Smooth muscle cell of the brain vasculature (primary cell): ENCODE measurements around the gene ATG101.

Experiments used
- DNase-seq: peaks from one replicate; pipeline ENCODE4 v3.0.0-alpha.2; 2012; ENCODE audit warnings: low read depth, low spot score

The ATG101 gene

DNA sequence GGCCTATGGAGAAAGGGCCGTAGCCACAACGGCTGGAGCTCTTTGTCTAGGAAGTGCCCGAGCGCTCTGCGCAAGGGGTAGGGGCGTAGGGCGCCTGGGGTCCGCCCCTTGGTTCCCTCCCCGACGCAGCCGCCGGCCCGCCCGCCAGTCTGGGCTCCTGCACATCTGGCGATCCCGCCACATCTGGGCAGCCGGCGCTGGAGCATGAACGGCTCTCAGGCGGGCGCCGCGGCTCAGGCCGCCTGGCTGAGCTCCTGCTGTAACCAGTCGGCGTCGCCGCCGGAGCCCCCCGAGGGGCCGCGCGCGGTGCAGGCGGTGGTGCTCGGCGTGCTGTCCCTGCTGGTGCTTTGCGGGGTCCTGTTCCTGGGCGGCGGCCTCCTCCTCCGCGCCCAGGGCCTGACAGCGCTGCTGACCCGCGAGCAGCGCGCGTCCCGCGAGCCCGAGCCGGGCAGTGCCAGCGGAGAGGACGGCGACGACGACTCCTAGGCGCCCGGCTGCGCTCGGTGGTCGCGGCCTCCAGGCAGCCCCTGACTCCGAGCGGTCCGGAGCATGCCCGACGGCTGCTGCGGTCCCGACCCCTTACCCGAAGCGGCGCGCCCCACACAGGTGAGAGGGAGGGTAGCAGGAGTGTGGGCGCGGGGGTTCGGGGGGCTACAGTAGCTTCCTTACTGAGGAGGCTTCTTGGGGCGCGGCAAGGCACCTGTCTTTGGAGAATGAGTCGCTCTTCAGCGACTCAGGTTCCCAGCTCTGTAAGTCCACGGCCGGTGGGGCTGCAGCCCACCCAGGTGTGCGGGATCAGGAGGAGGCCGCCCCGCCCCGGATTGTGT, 10.0 kb downstream of the ATG101 start, which contains the start of gene SMIM41:
SMIM41 (plus strand) TSS at position 129 of the 827 bp plus-strand sequence; CDS start at position 205, 76 bp downstream.
- no peak for DNase-seq

DNA sequence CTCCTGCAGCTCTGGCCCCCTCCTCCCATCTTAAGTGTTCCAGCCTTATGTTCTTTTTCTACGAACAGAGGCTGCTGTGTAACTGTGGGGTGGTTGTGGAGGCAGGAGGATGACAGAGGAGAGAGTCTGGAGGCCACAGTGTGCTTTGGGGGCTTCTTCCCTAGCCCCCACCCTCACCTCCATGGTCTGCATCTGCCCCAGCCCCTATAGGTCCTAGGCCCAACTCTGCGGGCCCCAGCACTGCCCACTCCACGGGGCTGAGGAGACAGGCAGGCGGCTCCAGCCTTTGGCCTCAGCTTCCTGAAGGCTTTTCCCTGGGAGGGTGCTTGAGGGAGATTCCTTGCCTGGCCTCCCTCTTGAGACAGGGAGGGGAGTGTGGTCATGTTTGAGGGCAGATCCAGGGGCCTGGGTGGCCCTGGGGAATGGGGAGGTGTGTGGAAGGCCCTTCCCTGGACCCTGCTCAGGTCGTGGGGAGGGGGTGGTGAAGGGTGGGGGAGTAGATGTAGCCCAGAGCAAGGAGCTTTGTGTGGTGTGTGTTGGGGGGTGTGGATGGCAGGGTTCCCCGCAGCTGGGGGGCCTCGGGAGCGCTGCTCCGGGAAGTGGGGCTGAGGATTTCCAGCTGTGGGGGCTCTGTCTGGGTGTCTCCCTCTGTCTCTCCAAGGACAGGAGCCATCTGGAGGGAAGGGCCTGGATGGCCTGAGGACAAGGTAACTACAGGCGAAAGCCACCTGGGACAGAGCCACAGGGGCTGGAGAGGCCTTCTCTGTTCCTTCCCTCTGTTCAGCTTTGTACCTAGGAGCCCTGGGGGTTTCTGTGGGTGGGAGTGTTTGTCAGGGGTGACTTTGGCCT, 10.8 kb downstream of the ATG101 start:
- DNase-seq = no peak

DNA sequence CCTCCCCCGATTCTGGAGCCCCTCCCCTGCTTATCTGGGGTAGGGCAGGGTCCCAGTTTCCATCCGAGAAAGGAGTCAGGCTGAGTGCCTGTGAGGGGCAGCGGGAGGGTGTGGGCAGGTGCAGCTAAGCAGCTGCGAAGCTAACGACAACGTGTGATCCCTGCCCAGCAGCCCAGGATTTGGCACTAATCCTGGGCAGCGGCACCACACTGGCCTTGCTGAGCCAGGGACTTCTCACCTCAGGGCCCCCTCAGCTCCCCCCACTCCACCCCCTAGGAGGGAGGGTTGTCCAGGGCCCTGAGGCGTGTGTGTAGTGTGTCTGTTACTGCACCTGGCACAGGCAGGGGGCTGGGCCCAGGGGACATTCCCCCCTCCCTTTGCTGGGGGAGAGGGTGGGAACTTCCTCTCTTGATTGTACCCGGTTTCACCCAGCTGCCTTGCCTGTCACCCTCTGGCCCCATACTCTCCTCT, 11.5 kb downstream of the ATG101 start:
- DNase-seq = no peak

DNA sequence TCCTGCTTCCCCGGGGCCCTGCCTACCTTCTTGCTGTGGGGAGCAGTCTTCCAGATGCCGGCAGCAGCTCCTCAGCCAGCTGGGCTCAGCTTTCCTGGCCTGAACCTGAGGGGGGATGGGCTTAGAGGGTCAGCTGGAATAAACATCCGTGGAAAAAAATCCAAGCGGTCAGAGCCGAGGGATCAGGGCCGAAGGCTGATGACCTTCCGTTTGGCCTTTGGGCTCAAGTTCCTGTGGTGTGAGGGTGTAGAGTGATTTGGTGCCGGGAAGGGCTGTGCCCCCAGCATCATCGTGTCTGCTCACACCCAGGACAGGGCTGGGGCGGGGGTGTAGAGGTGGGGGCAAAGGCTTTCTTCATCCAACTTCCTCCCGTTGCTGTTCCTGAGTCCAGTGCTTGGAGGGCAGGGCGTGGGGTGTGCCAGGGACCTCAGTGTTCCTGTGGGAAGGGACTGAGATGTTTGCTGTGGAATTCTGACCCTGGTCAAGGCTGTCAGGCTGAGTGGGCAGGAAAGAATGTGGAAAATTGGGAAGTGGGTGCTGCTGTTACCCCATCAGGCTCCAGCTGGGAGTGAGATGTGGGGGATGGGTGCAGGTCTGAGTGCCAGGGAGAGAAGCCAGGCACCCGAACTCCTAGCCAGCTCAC, 12.4 kb downstream of the ATG101 start:
- no peak for DNase-seq

DNA sequence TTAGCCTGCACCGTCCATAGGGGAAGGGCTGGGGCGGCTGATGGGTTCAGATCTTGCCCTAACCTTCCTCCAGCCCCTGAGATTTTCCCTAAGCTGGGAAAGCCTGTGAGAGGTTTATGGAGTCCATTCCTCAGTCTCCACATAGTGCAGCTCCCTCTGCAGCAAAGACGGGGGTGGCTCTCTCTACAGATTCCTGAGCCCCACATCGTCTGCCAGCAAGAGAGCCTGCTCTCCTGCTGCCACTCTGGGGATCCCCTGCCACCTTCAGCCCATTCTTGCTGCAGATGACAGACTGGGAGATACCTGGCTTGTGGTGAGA, 12.8 kb downstream of the ATG101 start:
- DNase-seq = no peak

DNA sequence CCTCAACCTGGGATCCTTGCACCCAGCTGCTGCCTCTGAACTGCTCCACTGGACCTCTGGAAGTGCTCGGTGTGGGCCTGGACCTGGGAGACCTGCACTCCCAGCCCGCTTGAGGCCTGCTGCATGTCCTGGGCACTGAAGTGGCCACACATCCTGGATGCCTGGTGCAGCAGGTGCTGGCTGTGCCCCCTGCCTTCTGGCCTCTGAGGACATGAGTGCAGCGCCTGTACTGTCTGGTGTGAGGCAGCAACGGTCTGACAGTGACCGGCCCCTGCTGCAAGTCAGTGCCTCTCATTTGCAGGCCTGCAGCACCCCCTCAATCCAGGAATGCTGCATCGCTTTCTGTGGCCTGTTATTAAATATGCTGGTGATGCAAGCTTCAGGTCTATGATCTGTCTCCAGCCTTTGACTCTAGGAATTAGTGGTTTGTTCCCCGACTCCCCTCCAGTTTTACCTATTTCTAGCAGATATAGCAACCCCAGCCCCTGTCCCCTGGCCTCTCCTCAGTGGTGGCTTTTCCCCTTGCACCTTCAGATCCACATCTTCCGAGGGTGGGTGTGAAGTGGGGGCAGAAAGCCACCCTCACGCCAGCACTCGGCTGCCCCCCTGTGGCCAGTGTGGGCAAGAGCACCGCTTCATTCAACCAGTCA, 13.3 kb downstream of the ATG101 start:
- no peak for DNase-seq

DNA sequence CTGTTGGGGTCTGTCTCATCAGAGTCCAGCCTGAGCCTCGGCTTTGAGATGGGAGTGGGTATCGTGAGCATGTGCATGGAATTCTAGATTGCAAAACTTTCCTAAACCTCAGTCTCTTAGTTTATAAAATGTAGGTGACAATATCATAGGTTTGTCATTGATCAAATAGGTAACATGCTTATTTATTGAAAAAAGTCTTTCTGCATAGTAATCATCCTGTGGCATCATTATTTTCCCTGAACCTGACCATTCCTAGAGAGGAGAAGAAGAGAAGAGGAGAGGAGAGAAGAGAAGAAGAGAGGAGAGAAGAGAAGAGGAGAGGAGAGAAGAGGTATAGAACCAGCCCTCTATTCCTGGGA, 13.8 kb downstream of the ATG101 start:
- DNase-seq = no peak

DNA sequence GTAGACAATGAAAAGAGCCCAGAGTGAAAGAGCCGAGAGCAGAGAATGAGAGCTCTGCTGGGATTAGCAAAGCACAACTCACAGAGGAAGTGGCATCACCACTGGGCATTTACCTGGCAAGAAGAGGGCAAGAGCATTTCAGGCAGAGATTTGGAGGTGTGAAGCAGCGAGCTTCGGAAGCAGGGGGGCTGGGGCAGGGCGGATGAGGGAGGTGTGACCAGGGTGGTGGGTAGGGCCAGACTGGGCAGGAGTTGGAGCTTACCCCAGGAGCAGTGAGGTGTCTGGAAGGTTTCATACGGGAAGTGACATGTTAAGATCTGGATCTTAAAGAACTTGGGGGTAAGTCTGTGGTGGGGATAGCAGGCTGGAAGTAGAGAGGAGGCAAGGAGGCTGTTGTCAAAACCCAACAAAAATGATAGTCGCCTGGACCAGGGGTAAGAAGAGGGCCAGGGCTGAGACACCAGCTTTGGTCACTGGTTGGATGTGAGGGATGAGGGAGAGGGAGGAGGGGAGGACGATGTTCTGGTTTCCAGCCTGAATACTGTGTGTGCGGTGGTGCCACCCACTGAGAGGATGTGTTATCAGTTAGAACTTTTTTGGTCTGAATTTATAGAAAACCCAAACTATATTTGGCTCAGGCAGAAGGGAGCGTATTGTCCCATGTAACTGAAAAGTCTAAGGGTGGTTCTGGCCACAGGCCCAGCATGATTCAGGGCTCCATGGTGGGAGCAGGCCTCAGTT, 14.9 kb downstream of the ATG101 start:
- no peak for DNase-seq

DNA sequence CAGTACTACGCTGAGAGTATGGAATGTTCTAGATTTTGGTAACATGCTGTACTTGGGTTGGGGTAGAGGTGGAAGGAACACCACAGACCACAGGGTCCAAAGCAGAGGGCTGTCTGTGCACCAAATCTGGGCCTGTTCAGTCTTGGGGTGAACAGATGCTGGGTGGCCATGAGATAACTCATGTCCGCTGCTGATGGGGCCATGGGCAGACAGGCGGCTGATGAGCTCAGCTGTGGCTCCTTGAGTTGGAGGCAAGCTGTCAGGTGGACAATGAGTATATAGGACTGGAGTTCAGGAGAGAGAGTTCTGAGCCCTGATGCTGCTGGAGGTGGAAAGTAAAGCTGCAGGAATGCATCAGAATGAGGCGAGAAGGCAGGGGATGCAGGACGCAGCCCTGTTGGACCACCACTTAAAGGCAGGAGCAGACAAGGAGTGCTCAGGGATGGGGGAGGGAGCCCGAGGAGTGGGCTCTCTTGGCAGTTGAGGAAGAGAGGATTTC, 16.0 kb downstream of the ATG101 start:
- DNase-seq = no peak

DNA sequence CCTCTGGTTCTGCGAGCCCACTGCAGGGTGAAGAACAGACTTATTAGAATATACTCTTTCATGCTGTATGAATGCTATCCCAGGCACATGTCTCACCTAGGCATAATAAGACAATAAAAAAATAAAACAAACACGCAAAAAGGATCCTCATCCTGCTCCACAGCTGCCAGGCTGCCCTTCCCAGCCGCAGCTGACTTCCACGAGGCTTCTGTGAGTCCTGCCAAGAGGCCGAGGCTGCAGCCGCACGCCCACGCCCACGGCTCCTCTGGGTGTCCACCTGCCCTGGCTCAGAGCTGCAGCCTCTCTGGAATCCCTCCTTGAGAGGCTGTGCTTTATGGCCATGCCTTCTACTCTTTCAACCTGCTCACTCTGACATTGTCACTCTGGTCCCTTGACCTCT, 16.6 kb downstream of the ATG101 start:
- no peak for DNase-seq

DNA sequence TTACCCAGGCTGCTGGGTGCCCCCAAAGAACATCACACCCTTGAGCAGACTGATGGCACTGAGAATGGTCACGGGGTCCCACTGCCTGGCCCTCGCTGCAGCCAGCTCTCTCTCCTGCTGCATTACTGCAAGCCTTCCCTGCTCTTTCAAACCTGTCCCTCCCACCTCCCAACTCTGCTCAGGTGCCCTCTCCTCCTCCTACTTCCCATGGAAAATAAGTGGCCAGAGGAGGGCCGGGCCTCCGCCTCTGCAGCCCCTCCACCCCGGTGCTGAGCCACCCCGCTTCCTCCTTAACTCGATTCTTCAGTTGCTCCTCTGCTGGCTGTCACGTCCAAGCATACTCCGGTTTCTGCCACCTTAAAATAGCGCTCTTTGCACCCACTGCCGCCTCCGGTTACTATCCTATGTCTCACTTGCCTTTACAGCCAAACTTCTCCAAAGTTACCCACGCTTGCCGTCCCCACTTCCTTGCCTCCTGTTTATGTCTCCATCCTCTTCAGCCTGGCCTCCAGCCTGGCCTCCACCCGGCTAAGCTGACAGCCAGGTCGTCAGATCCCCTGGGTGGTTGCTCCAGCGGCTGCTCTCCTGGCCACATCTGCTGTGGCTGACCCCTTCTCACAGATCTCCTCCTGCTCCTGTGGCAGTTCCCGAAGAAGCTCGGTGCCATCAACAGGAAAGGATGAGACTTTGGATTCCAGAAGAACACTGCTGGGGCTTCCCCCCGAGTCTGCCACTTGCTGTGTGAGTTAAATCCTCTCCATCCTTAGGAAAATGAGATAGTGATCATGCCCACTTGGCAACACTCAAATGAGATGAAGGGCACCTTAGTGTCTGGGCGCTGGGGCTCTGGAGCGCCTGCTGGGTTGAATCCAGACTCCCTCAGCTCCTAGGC, 17.4 kb downstream of the ATG101 start:
- DNase-seq = no peak

DNA sequence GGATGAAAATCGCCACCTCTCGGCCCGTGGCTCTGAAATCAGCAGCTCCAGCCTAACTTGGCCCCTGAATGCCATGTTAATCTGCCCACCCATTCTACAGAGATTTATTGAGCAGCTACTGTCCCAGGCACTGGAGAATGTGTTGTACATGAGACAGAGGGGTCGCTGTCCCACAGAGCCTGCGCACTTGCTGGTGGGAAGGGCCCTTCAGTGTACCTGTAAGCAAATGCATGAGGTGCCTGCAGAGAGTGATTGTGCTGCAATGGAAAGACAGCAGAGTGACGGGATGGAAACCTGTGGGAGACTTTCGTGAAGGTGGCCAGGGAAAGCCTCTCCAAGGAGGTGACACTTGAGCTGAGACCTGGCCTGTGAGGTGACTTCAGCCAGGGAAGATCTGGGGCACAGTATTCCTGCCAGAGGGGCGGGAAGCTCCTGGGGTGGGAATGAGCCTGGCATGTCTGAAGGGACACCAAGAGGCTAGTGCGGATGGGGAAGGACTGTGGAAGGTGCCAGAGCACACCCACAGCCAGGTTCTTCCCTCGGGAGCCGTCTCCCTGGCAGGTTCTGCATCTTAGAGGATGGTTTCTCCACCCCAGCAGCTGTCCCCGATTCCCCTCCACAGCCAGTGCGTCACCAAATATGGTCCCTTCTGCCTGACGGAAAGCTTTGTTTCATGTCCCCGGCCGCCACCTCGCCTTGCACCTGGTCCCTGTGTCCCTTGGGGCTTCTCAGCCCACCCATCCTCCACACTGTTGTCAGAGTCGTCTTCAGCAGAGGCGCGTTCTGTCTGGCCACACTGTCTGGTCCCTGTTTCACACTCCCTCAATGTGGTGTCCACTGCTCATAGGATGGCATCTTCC, 18.4 kb downstream of the ATG101 start:
- DNase-seq = no peak

DNA sequence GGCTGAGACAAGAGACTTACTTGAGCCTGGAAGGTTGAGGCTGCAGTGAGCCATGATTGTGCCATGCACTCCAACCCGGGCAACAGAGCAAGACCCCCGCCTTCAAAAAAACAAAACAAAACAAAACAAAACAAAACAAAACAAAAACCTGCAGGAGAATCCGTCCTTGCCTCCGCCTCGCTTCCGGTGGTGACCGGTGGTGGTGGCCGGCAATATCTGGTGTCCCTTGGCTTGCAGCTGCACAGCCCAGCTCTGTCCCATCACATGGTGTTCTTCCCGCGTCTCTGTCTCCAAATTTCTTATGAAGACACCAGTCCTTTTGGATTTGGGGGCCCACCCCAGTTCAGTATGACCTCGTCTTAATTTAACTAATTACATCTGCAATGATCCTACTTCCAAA, 19.7 kb downstream of the ATG101 start:
- DNase-seq = no peak

DNA sequence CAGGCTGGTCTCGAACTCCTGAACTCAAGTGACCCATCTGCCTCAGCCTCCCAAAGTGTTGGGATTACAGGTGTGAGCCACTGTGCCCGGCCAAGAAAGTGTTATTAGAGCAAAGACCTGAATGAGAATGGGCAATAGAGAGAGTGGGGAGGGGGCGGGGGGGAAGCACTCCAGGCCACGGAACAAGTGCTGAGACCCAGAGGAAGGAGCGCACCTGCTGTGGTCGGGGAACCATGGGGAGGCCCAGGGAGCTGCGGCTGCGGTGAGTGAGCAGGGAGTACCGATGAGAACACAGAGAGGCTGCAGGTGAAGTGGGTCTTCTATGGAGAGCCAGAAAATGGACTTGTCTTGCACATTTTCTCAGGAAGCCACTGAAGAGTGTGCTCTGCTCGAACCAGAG, 20.5 kb downstream of the ATG101 start:
- DNase-seq = no peak

DNA sequence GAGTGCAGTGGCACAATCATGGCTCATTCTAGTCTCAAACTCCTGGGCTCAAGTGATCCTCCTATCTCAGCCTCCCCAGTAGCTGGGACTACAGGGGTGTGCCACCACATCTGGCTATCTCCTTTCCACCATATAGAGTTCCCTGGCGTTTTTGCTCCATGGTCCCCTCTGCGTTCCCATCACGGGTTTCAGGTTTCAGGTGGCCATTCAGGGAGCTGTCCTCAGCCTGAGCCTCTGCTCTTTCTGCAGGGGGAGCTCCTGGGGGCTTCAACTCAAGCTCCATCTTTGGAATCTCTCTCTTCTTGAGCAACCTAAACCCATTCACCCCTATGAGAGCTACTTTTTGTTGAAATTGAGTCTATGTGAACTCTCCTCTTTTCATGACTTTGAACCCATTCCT, 21.3 kb downstream of the ATG101 start:
- no peak for DNase-seq

DNA sequence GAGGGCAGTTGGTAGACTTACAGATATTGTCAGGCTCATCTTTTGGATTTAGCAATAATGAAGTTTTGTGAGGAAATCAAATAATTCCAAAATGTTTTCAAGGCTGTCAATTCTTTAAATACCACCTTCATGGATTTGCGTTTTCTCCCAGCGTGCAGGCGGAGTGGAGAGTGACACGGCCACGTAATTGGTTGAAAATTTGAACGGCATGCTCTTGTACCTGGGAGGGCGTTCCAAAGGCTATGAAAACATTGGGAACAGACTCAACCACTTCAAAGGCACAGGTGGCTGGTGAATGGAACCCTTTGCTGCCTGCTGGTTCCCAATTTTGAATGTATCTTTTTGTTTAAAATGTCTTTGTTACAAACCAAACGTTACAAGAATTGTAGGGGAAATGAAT, 22.1 kb downstream of the ATG101 start:
- no peak for DNase-seq

DNA sequence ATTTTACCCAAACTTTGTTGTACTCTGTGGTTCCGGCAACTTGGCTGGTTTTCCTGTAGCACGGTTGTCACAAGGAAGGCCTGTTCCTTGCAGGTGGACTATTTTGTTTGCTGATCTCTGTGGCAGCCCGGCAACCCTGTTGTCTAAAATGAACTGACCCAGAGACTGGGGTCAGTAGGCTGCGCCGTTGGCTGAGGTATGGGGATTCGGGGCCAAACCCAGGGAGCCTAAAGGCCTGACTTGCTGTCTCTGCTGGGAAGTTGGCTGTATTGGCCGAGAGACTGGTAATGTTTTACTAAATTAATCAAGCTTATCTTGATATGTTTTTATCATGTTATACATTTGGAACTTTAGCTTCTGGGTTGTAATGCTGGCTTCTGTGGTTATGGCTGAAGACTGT, 23.6 kb downstream of the ATG101 start:
- DNase-seq = no peak

DNA sequence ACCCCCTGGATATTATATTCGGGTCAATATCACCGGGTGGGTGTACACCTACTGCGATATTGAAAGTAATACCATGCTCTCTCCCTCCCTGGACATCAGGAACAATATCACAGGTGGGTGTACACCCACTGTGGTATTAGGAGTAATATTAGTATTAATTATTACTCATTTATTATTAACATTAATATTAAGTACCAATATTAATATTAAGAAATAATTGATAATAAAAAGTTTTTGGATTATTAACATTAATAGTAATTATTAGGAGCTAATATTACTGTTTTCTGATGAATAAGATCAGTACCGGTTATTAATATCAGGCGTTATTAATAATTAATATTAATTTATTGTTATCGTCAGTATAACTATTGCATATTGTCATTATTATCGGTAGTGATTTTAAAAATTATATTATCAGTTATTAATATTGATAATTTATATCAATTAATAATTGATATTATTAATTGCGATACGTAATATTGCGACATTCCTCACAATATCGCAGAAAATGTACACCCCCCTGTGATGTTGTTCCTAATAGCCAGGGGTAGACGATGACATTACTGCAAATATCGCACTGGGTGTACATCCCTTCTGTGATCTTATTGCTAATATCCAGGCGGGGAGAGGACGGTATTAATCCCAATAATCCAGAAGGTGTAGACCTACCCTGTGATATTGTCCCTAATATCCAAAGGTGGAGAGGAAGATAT, 26.7 kb downstream of the ATG101 start:
- DNase-seq = no peak
